Epithelial cell of esophagus (primary cell): ENCODE data around the gene LGR6.
A peak's percentile ranks its signal among the peaks of the same experiment; 100 is the strongest.

Experiments used
- DNase-seq: peaks from one replicate; pipeline ENCODE4 v3.0.0; 2010; ENCODE audit warnings: low read depth
- H3K4me3 ChIP-seq: 2 replicates; pipeline ENCODE4 v1.5.1; 2011; ENCODE audit warnings: mild to moderate bottlenecking, low read length, control low read depth
- CTCF ChIP-seq: IDR thresholded peaks from 2 replicates; pipeline ENCODE4 v1.5.1; 2011; ENCODE audit warnings: low read depth, mild to moderate bottlenecking, low read length, control low read depth, inconsistent platforms; ENCODE audit not compliant: insufficient read depth; ENCODE audit errors: missing control alignments

Gene LGR6

GRCh38 chr1:202274611-202275010 lies 81.0 kb downstream of the LGR6 start:
- peak; percentile 43 for DNase-seq
- no peak overlapping the region for H3K4me3 ChIP-seq
- peak; percentile 46 for TF ChIP-seq CTCF

GRCh38 chr1:202275061-202275770 lies 81.6 kb downstream of the LGR6 start:
- TF ChIP-seq CTCF = no peak

GRCh38 chr1:202276081-202276715 lies 82.6 kb downstream of the LGR6 start:
- H3K4me3 ChIP-seq = no peak overlapping the region
- DNase-seq = no peak
- no peak for TF ChIP-seq CTCF

More at GRCh38 chr1:202275061-202275770, 81.6 kb downstream of the LGR6 start:
- no peak overlapping the region for H3K4me3 ChIP-seq
- DNase-seq = no peak

GRCh38 chr1:202276920-202277319 lies 83.3 kb downstream of the LGR6 start:
- no peak for DNase-seq
- no peak for TF ChIP-seq CTCF
- H3K4me3 ChIP-seq = no peak overlapping the region

- no peak for TF ChIP-seq CTCF
- no peak overlapping the region for H3K4me3 ChIP-seq
- DNase-seq = no peak
Measured at GRCh38 chr1:202278751-202279150, 85.2 kb downstream of the LGR6 start.

GRCh38 chr1:202279806-202280205 lies 86.2 kb downstream of the LGR6 start:
- TF ChIP-seq CTCF = no peak
- no peak for DNase-seq
- H3K4me3 ChIP-seq = no peak overlapping the region
